SHP77 (cell line): ENCODE data around the gene MEF2D.

Experiments used
- DNase-seq, 2 experiments: peaks; one replicate each; lab custom pipeline; 2025; lab: John Stamatoyannopoulos, UW

MEF2D gene

GRCh38 chr1:156470473-156470872, 30.1 kb downstream of the MEF2D start:
- no peak for DNase-seq

GRCh38 chr1:156468693-156469345, 31.8 kb downstream of the MEF2D start:
- DNase-seq, result no peak

- no peak for DNase-seq
Observed at GRCh38 chr1:156467906-156468305, 32.7 kb downstream of the MEF2D start.

- no peak for DNase-seq
Observed at GRCh38 chr1:156467385-156467784, 33.2 kb downstream of the MEF2D start.

- DNase-seq, result no peak
Observed at GRCh38 chr1:156465747-156466365, 34.7 kb downstream of the MEF2D start.

- DNase-seq, result no peak
Observed at GRCh38 chr1:156464825-156465452, 35.6 kb downstream of the MEF2D start.

- no peak for DNase-seq
Observed at GRCh38 chr1:156464335-156464734, 36.2 kb downstream of the MEF2D start.

- DNase-seq, result no peak
Observed at GRCh38 chr1:156463874-156464273, 36.7 kb downstream of the MEF2D start.

- no peak for DNase-seq
Observed at GRCh38 chr1:156462954-156463795, 37.4 kb downstream of the MEF2D start.

- DNase-seq, result no peak
Observed at GRCh38 chr1:156461781-156462647, 38.6 kb downstream of the MEF2D start.

GRCh38 chr1:156461109-156461508, 39.5 kb downstream of the MEF2D start:
- no peak for DNase-seq

- DNase-seq, result no peak
Observed at GRCh38 chr1:156460525-156460924, 40.0 kb downstream of the MEF2D start.

GRCh38 chr1:156458181-156458503, 42.4 kb downstream of the MEF2D start:
- no peak for DNase-seq

- peak; percentile 100 for DNase-seq
Observed at GRCh38 chr1:156456625-156457465, 43.7 kb downstream of the MEF2D start.

- no peak for DNase-seq
Observed at GRCh38 chr1:156455362-156455761, 45.2 kb downstream of the MEF2D start.

- DNase-seq, result no peak
Observed at GRCh38 chr1:156452907-156453306, 47.7 kb downstream of the MEF2D start.

GRCh38 chr1:156451505-156452160, 48.9 kb downstream of the MEF2D start:
- peak in 1 of 2 experiments; percentile 13 for DNase-seq

GRCh38 chr1:156448134-156448967, 52.2 kb downstream of the MEF2D start:
- no peak for DNase-seq

GRCh38 chr1:156445789-156446263, 54.7 kb downstream of the MEF2D start:
- peak; percentile 96 to 97 for DNase-seq
